Upper lobe of left lung (tissue), 6 donors: ENCODE measurements around the gene HIGD1A. TPM values are rescaled to one million over a fixed set of nuclear protein-coding genes. Genes with fewer than 3 reads are reported as not detected.

Source experiments
- ATAC-seq, 2 donors: fragments of 200-7000 bp; cut with Tn5 transposase; one replicate each; pipeline ENCODE4 v1.9.1; 2022; ENCODE audit warnings: mild to moderate bottlenecking in 2 of 2, moderate library complexity in 2 of 2; ENCODE audit not compliant: low FRiP score in 2 of 2
- DNase-seq, 2 donors: peaks; one replicate each; pipeline ENCODE4 v3.0.0-alpha.2; 2019 to 2020
- H3K27ac ChIP-seq, 4 donors: fragments of 200-600 bp; sonication (generic); one replicate each; pipeline ENCODE4 v1.5.1; 2016 to 2019
- H3K27me3 ChIP-seq, 4 donors: fragments of 200-600 bp; sonication (generic); one replicate each; pipeline ENCODE4 v1.5.1; 2017 to 2019
- H3K36me3 ChIP-seq, 4 donors: fragments of 200-600 bp; sonication (generic); one replicate each; pipeline ENCODE4 v1.5.1; 2016 to 2019
- H3K4me1 ChIP-seq, 4 donors: fragments of 200-600 bp; sonication (generic); one replicate each; pipeline ENCODE4 v1.5.1; 2018 to 2019
- H3K4me3 ChIP-seq, 4 donors: fragments of 200-600 bp; sonication (generic); one replicate each; pipeline ENCODE4 v1.5.1; 2017 to 2019; ENCODE audit warnings: mild to moderate bottlenecking in 2 of 4, moderate library complexity in 1 of 4
- H3K9me3 ChIP-seq, 4 donors: fragments of 200-600 bp; sonication (generic); one replicate each; pipeline ENCODE4 v1.5.1; 2018 to 2019
- CTCF ChIP-seq, 6 experiments: fragments of 450-650 bp in 4 of 6; fragments of 200-600 bp in 2 of 6; sonication (generic) in 2 of 6; IDR thresholded peaks; one replicate each; pipeline ENCODE4 v1.5.1; 2016 to 2019; ENCODE audit warnings: antibody characterized with exemption in 6 of 6
- EP300 ChIP-seq, 4 donors: sonication (generic); formaldehyde crosslinking; IDR thresholded peaks; one replicate each; pipeline ENCODE4 v1.5.1; 2017; ENCODE audit warnings: antibody characterized with exemption in 4 of 4, control low read depth in 2 of 4
- POLR2A ChIP-seq, 4 donors: fragments of 450-650 bp; IDR thresholded peaks; one replicate each; pipeline ENCODE4 v1.5.1; 2016 to 2017; ENCODE audit warnings: antibody characterized with exemption in 4 of 4, mild to moderate bottlenecking in 2 of 4
- POLR2AphosphoS5 ChIP-seq, 2 donors: sonication (generic); formaldehyde crosslinking; IDR thresholded peaks; one replicate each; pipeline ENCODE4 v1.5.1; 2017; ENCODE audit warnings: antibody characterized with exemption in 2 of 2
- WGBS, 2 donors: methylation state at CpG; one replicate each; pipeline ENCODE4 v1.1.5; 2017 to 2018; 5-methylcytosine and 5-hydroxymethylcytosine counted together
- total RNA-seq, 6 donors: library from RNA; depleted of rRNA in 4 of 6; stranded (reverse); fragments of >200 nt in 4 of 6; gene quantifications; one replicate each; pipeline versions ENCODE4 v1.1.0 to v1.2.1, GENCODE V29; 2016 to 2021
- donor health status: DM: no; HTN: no; CAD: no; lungs with moderate emphysema.
- donor health status: DM: no; HTN: yes; CAD: no; lungs with severe emphysema.

The HIGD1A gene
- total RNA-seq, 6 donors from 2014 or later = 26.2 to 108 (median 73.3) TPM

GRCh38 chr3:42838571-42838970 is 34.3 kb upstream of the HIGD1A start:
- H3K27ac ChIP-seq = no peak overlapping the region
- no peak for DNase-seq
- WGBS, 2 donors = 77 to 83% methylated on average over 4 of the region's 4 CpGs

DNA sequence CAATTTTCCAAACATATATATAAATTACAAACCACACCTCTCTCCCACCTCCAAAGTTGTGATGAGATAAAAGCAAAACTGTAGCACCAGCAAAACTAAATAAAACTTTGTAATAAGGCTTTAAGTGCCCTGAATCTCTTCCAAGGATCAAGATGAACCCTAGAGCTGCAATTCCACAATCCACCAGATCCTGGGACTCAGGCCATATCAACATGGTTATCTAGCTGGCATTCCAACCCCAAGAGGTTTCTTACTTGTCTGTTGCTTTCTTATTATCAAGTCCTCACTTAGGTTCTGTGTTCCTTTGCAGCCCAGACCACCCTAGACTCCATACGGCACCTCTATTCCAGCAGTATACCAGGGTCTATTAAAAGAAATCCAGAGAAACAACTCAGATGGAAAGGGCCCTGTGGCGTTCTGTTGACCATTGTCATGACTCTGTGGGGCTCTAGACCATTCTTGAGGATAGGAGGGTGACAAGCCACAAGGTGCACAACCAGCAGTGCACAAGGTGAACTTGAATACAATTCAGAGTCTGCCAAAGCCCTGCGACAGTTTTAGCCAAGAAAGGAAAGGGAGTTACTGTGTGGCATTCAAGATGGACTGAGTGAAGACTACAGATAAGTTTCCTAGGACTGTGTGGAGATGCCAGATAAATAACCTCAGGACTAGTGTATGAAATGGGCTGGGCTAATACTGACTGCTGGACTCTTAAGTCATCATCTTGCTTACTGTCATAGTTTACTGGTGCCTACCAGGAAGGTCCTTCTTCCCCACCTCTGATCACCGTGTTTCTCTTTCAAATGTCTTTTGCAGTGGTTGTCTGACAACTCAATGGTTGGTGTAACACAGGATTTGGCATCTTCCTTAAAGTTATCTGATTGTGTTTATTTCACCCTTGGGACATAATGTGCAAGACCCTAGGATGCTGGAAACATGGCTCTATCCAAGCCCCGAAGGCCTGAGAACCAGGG is 32.1 kb upstream of the HIGD1A start:
- peaks cover 0 to under 1% (median 0%) of the 10 kb centered on the region in 4 donors for H3K4me1 ChIP-seq
- H3K27me3 ChIP-seq = no peaks in the 10 kb centered on the region
- no peak overlapping the region for H3K4me3 ChIP-seq
- 90 to 93% methylated on average over 5 of the region's 5 CpGs for WGBS, 2 donors
- H3K9me3 ChIP-seq = no peaks in the 10 kb centered on the region
- no peak for TF ChIP-seq EP300 (IDR thresholded peaks at IDR 0.05)
- H3K36me3 ChIP-seq = no peaks in the 10 kb centered on the region
- DNase-seq (no peak), ATAC-seq (no peak)
- H3K27ac ChIP-seq = no peak overlapping the region

More at GRCh38 chr3:42838571-42838970, 34.3 kb upstream of the HIGD1A start:
- Histone ChIP-seq H3K4me3 (no peak overlapping the region), H3K4me1 (peaks cover 0 to 5% (median 0%) of the 10 kb centered on the region in 4 donors), H3K36me3 (no peaks in the 10 kb centered on the region), H3K27me3 (no peaks in the 10 kb centered on the region), H3K9me3 (no peaks in the 10 kb centered on the region)
- no peak for ATAC-seq
- TF ChIP-seq CTCF (IDR thresholded peaks at IDR 0.05) (no peak), POLR2AphosphoS5 (IDR thresholded peaks at IDR 0.05) (no peak), POLR2A (IDR thresholded peaks at IDR 0.05) (no peak), EP300 (IDR thresholded peaks at IDR 0.05) (no peak)

GRCh38 chr3:42831321-42831713 is 27.0 kb upstream of the HIGD1A start:
- 17 to 23% methylated on average over 3 of the region's 3 CpGs for WGBS, 2 donors
- Histone ChIP-seq H3K27ac (no peak overlapping the region), H3K36me3 (no peaks in the 10 kb centered on the region), H3K9me3 (no peaks in the 10 kb centered on the region), H3K4me3 (no peak overlapping the region), H3K4me1 (peaks cover 0 to 5% (median 2%) of the 10 kb centered on the region in 4 donors), H3K27me3 (no peaks in the 10 kb centered on the region)
- TF ChIP-seq EP300 (IDR thresholded peaks at IDR 0.05) = no peak
- peak; percentile 57 to 79 (median 70) for TF ChIP-seq CTCF (IDR thresholded peaks at IDR 0.05)
- no peak for TF ChIP-seq POLR2AphosphoS5 (IDR thresholded peaks at IDR 0.05)
- DNase-seq = peak in 1 of 2 donors; percentile 68
- ATAC-seq = peak; percentile 62 to 91

- Histone ChIP-seq H3K9me3 (no peaks in the 10 kb centered on the region), H3K27ac (no peak overlapping the region), H3K4me1 (peaks cover 0 to 5% (median 2%) of the 10 kb centered on the region in 4 donors), H3K36me3 (no peaks in the 10 kb centered on the region), H3K27me3 (no peaks in the 10 kb centered on the region), H3K4me3 (no peak overlapping the region)
- peak in 1 of 2 donors; percentile 76 for ATAC-seq
- WGBS, 2 donors = 37 to 38% methylated on average over 7 of the region's 7 CpGs
- no peak for DNase-seq
- TF ChIP-seq POLR2AphosphoS5 (IDR thresholded peaks at IDR 0.05) (no peak), CTCF (IDR thresholded peaks at IDR 0.05) (peak in 4 of 6 experiments; percentile 39 to 46 (median 43))
Measured at GRCh38 chr3:42830437-42831320, 26.4 kb upstream of the HIGD1A start.
